ENCODE results near the gene RHBDD2.

- TF ChIP-seq NFYB (IDR thresholded peaks at IDR 0.05; ENCODE audit: extremely low read depth, insufficient read length) (no peak), JUND (IDR thresholded peaks at IDR 0.05; ENCODE audit: borderline replicate concordance, low read depth, low read length) (no peak), JUND (tag; IDR thresholded peaks at IDR 0.05; ENCODE audit: borderline replicate concordance, low read depth, low read length) (no peak), NEUROD1 (IDR thresholded peaks at IDR 0.05; ENCODE audit: borderline replicate concordance, low read depth, low read length, partially characterized antibody) (no peak), CTCF (IDR thresholded peaks at IDR 0.05 in 2 of 3, conservative IDR thresholded peaks at IDR 0.05 in 1 of 3; ENCODE audit: insufficient read depth in 2 of 3, low read depth in 1 of 3, low read length in 3 of 3) (no peak), TSC22D4 (tag; IDR thresholded peaks at IDR 0.05) (no peak), BCOR (IDR thresholded peaks at IDR 0.05) (peak; percentile 28; the same call in 1 of the 2 replicates), ZNF407 (IDR thresholded peaks at IDR 0.05; ENCODE audit: low read depth) (no peak)
Observed at GRCh38 chr7:75849573-75849972, 29.3 kb upstream of the RHBDD2 start.

Data from K562 (cell line).